NCI-H128 (cell line): Measurements from ENCODE around the gene CALU.
A peak's percentile ranks its signal among the peaks of the same experiment; 100 is the strongest.

Source experiments
- DNase-seq: peaks from one replicate; lab custom pipeline; 2025; ENCODE audit not compliant: unreplicated experiment; lab: John Stamatoyannopoulos, UW

CALU gene

GRCh38 chr7:128739048-128739962 lies at the start of gene CALU:
CALU (plus strand) TSS chr7:128739359; CDS start chr7:128748584, 9,225 bp downstream.
- DNase-seq = peak; percentile 89

GRCh38 chr7:128691227-128691626 lies 47.9 kb upstream of the CALU start:
- DNase-seq = no peak

GRCh38 chr7:128692623-128693270 lies 46.4 kb upstream of the CALU start:
- DNase-seq = no peak

DNA sequence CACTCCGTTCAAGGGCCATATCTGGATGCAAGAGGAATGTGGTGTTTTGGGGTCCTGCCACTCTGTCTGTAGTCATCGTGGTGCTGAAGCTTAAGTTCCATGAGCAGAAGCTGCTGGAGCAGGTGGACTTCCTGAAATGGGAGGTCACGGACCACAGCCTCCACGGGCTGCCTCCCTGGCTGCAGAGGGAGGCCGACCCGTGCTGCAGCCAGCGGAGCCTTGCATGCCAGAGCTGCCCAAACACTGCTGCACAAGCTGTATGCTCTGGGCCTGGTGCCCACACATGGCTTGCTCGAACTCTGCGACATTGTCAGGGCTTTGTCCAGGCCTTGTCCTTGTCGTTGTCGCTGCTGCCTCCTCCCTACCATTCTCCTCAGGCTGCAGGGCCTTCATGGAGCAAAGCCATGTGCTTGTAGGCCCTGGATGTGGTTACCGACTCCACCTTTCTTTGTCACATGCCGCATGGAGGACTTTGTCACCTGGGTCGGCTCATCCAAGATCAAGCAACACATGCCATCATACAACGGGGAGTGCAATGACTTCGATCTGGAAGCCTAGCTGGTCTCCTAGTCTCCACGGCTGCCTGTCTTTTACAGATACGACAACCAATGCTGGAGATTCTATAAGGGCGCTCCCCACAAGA lies 45.7 kb upstream of the CALU start:
- DNase-seq = no peak

DNA sequence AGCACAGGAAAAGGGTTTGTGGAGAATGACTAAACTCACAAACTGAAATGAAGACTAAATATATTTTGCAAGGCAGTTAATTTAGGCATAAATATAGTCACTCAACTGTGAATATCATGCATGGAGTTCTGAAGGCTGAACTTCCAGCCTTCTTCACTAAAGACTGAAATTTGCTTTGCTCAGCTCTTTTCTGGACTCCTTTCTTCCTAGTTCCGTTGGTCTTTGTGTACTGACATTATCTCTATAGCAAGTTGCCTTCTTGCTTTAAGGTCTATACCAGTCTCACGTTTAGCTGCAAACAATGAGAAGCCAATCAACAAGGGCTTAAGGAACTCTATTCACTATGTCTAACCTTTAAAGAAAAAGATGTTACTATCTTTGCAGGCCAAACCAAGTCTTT lies 44.4 kb upstream of the CALU start:
- DNase-seq = no peak

DNA sequence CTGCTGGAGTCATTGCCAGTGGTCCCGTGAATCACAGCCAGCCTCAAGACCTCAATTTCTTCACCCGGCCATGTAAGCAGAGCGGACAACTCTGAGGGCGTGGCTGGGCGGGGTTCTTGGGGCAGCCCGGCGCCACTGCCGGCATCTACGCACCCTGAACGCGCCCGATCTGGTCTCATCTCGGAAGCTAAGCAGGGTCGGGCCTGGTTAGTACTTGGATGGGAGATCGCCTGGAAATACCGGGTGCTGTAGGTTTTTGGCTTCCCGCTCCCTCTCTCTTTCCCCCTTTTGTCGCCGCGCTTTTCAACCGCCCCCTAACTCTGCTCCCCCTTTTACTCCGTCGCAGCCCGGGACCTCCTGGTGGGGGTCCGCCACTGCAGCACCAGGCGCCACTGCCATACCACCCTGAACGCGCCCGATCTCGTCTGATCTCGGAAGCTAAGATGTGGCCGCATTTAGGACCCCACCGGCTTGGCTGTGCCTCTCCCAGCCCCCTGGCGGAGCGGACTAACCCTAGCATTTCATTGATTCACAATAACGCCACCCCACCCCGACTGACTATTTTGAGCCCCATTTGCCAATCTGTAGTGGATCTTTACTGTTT lies 41.8 kb upstream of the CALU start:
- DNase-seq = no peak

DNA sequence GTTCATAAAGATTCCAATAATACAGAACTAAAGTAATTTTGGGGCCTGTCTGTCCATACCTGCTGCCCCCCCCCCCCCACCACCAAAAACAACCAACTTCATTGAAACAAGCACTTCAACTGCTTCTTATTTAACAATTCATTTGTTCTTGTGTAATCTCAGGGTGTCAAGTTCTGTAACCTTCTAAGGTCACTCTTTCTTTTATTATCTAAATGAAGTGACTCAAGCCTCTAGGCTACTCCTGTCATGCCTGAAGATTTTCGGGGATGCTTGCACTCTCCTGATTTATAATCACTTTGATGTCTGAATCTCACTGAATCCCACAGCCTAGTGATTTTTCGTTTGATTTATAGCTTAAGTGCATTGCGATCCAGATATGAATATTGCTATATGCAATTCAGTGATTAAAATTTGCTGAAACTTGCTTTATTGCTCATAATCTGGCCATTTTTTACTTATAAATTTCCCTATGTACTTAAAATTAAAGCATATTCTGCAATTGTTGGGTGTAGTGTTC lies 39.9 kb upstream of the CALU start:
- DNase-seq = no peak

DNA sequence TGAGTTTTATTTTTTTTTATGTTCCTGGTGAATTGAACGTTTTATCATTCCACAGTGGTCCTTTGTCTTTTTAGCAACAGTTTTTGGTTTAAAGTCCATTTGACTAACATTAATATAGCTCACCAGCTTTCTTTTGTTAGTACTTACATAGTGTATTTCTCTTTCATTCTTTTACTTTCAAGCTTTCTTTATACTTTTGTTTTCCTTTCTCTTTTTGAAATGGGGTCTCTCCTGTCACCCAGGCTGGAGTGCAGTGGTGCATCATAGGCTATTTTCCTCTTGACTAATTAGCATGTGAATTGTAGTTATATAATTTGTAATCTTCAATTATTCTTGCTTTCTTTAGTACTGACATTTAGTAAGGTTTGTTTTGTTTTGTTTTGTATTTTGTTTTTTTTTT lies 39.3 kb upstream of the CALU start:
- DNase-seq = no peak

DNA sequence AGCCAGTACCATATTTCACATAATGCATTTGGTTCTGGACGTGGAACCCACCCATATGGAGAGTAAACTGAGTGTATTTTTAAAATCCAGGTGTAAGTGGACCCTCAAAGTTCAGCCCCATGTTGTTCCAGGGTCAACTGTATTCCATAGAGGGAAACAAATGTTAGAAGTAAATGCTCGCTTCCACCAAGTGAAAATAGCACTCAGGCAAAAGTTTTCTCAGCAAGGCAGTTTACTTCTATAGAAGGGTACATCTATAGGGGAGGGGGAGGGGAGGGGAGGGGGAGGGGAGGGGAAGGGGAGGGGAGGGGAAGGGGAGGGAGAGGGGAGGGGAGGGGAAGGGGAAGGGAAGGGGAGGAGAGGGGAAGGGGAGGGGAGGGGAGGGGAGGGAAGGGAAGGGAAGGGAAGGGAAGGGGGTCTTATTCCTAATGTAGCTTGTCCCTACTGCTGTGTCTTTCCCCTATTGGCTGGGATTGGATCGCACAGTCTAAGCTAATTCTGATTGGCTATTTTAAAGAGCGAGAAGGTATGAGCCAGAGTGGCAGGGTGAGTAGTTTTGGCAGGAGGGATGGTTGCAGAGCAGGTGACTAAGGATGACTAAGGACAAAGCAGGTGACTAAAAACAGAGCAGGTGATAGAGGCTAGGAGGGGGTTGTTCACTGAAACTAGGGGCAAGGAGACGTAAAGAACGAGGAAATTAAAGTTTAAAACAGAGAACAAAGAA lies 37.9 kb upstream of the CALU start:
- DNase-seq = no peak

- DNase-seq = no peak
These were observed 35.4 kb upstream of the CALU start for GRCh38 chr7:128703609-128704241.

- DNase-seq = no peak
These were observed 33.2 kb upstream of the CALU start for GRCh38 chr7:128705891-128706333.

- DNase-seq = no peak
These were observed 31.4 kb upstream of the CALU start for GRCh38 chr7:128707752-128708151.

DNA sequence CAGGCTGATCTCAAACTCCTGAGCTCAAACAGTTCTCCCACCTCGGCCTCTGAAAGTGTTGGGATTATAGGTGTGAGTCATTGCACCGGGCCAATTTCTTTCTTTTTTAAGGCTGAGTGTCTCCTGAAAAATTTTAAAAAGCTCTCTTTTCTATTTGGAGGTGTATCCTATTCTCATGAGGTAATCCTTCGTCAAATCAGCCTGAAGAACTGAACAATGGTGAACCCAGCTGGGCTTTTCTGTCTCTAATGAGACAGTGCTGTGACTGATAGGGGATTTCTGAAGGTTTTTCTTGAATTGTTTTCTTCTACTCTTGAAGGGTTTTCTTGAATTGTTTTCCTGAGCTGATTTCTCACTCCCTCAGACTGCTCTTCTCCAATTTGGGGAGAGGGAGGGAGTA lies 30.9 kb upstream of the CALU start:
- DNase-seq = no peak

DNA sequence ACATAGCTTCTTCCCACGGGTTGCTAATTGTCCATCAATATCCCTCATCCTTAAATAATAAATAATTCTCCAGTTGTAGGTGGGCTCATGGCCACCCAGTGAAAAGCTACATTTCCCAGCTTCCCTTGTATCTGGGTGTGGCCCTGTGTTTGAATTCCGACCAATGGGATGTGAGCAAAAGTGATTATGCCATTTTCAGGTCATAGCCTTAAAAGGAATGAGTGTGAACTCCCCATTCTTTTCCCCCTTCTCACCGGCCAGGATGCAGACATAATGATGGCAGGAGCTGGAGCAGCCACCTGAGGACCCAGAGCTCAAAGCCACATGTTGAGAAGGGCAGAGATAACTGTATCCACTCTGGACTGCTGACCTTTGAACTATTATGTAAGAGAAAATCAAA lies 30.3 kb upstream of the CALU start:
- no peak for DNase-seq

GRCh38 chr7:128710481-128710880 lies 28.7 kb upstream of the CALU start:
- DNase-seq = no peak

DNA sequence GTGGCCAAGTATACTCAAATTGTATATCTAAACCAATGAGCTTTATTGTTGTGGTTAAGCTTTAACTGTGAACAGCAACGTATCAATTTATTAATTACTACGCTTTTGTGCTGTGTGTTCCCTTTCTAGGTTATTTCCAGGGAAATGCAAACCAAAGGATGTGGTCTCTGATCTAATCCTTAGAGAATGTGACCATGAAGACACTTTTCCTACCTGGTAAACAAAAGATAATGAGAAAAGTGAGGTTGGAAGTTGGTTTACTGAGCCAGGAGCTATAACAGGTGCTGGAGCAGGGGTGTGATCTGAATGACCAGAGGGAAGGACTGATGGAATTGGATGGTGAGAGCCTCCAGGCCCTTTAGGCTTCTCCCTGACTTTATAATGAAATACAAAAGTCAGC lies 25.4 kb upstream of the CALU start:
- DNase-seq = no peak

DNA sequence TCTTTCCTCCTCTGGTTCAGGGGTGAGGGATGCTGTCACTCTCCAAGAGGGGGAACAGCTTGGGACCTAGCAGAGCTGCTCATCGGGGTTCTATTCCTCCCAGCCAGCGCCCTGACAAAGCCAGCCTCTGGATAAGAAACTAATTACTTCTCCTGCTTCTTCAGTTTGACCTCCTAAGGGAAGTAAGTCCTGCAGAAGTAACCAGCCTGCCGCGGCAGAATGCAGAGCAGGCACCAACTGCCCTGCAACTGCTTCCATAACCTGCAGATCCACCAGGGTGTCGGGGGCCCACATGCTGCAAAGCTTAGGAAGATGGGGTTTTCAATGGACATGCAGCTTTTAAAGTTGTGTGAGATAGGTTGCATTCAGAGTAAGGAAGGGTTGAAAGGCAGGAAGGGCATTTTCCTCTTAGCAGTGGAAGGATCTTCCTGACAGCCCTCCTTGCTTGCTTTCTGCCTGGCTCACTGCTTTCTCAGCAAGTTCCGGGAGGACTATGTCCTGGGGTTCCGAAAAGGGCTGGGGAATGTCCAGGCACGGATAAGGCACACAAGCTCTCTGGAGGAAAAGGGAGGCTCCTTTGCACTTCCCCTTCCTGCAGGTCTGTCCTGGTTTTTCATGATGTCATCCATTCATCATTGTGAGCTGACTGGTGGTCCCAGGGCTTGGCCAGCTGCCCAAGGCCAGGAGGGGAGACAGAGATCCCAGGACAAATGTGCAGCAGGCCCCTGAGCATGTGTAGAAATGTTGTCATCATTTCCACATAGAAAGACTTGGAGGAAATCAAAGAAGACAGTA lies 24.3 kb upstream of the CALU start:
- no peak for DNase-seq

DNA sequence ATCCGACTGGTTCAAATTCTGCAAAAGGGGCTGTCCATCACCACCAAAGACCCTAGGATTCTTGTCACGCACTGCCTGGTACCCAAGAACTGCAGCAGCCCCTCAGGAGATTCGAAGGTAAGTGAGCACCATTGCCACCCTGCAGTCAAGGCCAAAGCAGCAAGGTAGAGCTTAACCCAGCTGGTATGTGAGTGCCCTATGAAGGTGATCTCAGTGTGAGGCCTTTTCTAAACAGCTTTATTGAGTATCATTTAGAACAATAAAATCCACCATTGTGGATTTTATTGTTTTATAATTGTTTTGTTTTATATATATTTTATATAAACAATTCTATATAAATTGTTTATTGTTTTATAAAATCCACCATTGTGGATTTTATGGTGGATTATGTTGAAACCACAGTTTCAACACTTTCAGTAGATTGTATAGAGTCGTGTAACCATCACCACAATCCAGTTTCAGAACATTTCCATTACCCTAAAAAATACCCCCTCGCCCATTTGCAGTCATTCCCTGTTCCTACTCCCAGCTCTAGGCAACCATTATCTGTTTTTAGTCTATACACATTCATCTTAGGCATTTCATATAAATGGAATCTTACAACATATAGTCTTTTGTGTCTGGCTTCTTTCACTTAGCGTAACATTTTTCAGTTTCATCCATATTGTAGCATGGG lies 20.1 kb upstream of the CALU start:
- DNase-seq = no peak

DNA sequence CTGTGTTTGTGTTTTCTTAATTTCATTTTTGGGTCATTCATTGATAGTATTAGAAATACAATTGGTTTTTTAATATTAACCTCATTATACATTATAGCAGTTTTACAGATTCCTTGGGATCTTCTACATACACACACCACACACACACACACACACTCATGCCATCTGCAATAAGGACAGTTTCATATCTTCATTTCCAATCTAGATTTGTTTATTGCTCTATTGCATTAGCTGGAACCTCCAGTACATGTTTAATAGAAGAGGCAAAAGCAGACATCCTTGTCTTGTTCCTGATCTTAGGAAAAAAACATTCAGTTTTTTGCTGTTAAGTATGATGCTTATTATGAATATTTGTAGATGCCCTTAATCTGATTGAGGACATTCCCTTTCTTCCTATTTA lies 17.8 kb upstream of the CALU start:
- no peak for DNase-seq
